Measurements from ENCODE around the gene CSNK2B. TPM values are rescaled to one million over a fixed set of nuclear protein-coding genes. Genes with fewer than 3 reads are reported as not detected.

Gene CSNK2B
- total and polyA plus RNA-seq, 9 of the 15 experiments (the other 6 are each of a cell fraction or from before 2014, with no cell fraction given): 120 to 1,126 (median 529) TPM

DNA sequence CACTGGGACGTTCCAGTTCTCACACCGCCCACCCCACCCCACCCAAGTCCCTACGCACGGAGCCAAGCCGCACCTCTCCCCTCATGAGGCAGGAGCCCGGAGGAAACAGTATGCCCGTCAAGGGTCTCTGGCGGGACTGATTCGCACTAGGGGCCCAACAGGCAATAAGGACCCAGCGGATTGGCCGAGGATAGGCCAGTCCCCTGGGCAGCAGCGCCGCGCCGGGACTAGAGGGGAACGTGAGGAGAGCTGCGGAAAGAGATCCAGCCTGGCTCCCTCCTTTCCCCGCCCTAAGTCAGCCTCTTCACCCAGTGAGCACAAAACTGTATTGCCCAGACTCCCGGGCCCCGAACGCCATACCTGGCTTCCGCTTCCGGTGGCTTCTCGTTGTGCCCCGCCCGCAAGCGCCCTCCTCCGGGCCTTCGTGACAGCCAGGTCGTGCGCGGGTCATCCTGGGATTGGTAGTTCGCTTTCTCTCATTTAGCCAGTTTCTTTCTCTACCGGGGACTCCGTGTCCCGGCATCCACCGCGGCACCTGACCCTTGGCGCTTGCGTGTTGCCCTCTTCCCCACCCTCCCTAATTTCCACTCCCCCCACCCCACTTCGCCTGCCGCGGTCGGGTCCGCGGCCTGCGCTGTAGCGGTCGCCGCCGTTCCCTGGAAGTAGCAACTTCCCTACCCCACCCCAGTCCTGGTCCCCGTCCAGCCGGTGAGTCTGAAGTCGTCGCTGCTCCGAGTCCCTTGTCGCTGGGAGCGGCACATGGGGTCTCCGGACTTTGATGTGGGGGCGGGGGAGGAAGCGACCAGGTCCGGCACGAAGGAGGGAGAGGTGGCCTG, at the start of gene CSNK2B (continued):
- TF ChIP-seq SMARCB1 (IDR thresholded peaks at IDR 0.05; ENCODE audit: insufficient read length, low read depth): no peak
- TF ChIP-seq HLTF (IDR thresholded peaks at IDR 0.05): peak; percentile 82; the same call in 1 of the 2 replicates
- TF ChIP-seq, protein P1, sequence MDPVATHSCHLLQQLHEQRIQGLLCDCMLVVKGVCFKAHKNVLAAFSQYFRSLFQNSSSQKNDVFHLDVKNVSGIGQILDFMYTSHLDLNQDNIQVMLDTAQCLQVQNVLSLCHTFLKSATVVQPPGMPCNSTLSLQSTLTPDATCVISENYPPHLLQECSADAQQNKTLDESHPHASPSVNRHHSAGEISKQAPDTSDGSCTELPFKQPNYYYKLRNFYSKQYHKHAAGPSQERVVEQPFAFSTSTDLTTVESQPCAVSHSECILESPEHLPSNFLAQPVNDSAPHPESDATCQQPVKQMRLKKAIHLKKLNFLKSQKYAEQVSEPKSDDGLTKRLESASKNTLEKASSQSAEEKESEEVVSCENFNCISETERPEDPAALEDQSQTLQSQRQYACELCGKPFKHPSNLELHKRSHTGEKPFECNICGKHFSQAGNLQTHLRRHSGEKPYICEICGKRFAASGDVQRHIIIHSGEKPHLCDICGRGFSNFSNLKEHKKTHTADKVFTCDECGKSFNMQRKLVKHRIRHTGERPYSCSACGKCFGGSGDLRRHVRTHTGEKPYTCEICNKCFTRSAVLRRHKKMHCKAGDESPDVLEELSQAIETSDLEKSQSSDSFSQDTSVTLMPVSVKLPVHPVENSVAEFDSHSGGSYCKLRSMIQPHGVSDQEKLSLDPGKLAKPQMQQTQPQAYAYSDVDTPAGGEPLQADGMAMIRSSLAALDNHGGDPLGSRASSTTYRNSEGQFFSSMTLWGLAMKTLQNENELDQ (CRISPR knock-in tag; IDR thresholded peaks at IDR 0.05; ENCODE audit: borderline replicate concordance): peak; percentile 82; the same call in 1 of the 2 replicates
- peak; percentile 98 for TF ChIP-seq ZNF740 (CRISPR knock-in tag; IDR thresholded peaks at IDR 0.05)
- TF ChIP-seq ZNF740 (tag; IDR thresholded peaks at IDR 0.05): peak in 1 of 2 experiments; percentile 93; a peak in 2 of 4 replicates
- TF ChIP-seq ZNF77 (CRISPR knock-in tag; IDR thresholded peaks at IDR 0.05): 0 out of 2 replicates have a peak, but pooled peaks have one; percentile 2
- TF ChIP-seq TCF7L2 (IDR thresholded peaks at IDR 0.05; ENCODE audit: low read depth, low read length): no peak
- peak; percentile 57 for TF ChIP-seq ZNF263 (CRISPR knock-in tag; IDR thresholded peaks at IDR 0.05; ENCODE audit: borderline replicate concordance)
- peak; percentile 98 for TF ChIP-seq RBBP5 (IDR thresholded peaks at IDR 0.05; ENCODE audit: borderline replicate concordance, insufficient read depth, low read length, poor library complexity, severe bottlenecking)
- 0 out of 2 replicates have a peak, but pooled peaks have one; percentile 54 for TF ChIP-seq ZNF174 (CRISPR knock-in tag; IDR thresholded peaks at IDR 0.05)
- TF ChIP-seq NCOA4 (IDR thresholded peaks at IDR 0.05; ENCODE audit: partially characterized antibody): no peak
- TF ChIP-seq ZNF395 (CRISPR knock-in tag; IDR thresholded peaks at IDR 0.05): no peak
- peak; percentile 68 for TF ChIP-seq NEUROD1 (IDR thresholded peaks at IDR 0.05; ENCODE audit: borderline replicate concordance, low read depth, low read length, partially characterized antibody)
- TF ChIP-seq, protein P2, sequence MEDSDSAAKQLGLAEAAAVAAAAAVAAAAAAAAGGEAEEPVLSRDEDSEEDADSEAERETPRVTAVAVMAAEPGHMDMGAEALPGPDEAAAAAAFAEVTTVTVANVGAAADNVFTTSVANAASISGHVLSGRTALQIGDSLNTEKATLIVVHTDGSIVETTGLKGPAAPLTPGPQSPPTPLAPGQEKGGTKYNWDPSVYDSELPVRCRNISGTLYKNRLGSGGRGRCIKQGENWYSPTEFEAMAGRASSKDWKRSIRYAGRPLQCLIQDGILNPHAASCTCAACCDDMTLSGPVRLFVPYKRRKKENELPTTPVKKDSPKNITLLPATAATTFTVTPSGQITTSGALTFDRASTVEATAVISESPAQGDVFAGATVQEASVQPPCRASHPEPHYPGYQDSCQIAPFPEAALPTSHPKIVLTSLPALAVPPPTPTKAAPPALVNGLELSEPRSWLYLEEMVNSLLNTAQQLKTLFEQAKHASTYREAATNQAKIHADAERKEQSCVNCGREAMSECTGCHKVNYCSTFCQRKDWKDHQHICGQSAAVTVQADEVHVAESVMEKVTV (CRISPR knock-in tag; IDR thresholded peaks at IDR 0.05): 0 out of 2 replicates have a peak, but pooled peaks have one; percentile 40
- peak; percentile 81 for TF ChIP-seq TFAP4 (CRISPR knock-in tag; IDR thresholded peaks at IDR 0.05; ENCODE audit: borderline replicate concordance)
- peak; percentile 74 for TF ChIP-seq BHLHE40 (IDR thresholded peaks at IDR 0.05; ENCODE audit: low read length)
- TF ChIP-seq ETV1 (tag; conservative IDR thresholded peaks at IDR 0.05; ENCODE audit: low read depth): peak; percentile 95
